Endometrium (tissue), 2 donors: ENCODE data around the gene HEPACAM.

Source experiments
- FAIRE-seq: peaks from 2 replicates; lab custom pipeline; 2012; peaks lifted over from hg19 to GRCh38; lab: Jason Lieb, UNC
- donor health status: control.
- donor health status: control.

The HEPACAM gene

GRCh38 chr11:124943254-124943616, 7.4 kb upstream of the HEPACAM start:
- no peak for FAIRE-seq

DNA sequence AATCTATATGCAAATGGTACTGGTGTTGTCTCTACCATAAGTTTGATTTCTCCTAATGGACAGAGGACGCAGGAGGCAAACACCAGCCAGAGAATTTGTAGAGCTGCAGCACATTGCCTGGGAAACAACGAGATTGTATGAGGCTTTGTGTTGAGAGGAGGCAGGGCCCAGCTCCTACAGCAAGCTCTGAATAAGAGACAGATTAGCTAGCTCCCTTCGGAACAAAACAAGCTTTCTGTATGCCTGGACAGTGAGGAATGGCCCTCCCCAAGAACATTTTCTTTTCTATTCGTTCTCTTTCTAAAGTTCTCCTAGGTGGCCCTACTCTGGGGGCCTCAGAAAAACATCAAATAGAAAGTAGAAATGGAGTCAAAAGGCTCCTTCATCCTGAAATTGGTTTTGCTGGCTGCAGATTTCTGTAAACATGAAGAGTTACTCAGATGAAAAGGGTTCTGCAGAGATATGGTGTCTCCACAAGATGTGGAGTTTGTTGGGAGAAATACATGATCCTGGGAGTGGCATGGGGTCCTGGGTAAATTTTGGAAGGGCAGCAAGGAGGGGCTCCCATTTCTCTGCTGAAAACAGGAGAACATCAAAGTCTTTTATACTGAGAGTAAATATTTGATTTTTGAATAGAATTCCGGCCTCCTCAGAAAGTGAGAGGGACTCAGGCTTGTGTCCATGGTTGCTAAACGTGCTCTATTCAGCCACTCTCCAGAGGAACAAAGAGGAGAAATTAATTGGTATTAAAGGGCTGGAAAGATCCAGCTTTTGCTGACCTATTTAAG, 6.8 kb upstream of the HEPACAM start:
- no peak for FAIRE-seq

- FAIRE-seq: no peak
Measured at GRCh38 chr11:124941703-124942102, 5.9 kb upstream of the HEPACAM start.

GRCh38 chr11:124938970-124939369, 3.1 kb upstream of the HEPACAM start:
- no peak for FAIRE-seq

GRCh38 chr11:124938206-124938765, 2.4 kb upstream of the HEPACAM start:
- no peak for FAIRE-seq

DNA sequence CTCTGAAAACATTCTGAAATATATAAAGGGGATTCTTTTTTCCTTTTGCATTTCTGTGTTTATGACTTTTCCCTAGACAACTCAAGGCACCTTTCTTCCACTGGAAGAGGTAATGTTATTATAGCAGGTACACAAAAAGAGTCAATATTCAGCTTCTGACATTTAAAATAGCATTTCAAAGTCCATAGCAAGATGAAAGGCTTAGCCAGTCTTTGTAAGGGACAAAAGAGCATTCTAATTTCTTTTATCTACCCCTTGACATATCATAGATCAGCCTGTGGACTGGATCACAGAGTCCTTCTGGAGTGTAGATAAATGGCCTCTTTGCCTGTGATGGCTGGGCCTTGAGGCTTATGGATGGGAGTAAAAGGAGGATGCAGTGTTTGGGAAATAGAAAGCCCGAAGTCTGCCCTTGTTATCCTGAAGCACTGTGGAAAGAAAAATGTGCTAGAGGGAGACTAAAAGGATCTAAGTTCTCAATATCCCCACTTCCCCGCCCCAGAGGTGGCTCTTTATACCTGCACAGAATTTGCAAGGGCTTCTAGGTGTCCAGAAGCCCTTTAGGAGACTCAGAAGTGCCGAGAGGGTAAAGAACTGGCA, 1.6 kb upstream of the HEPACAM start:
- no peak for FAIRE-seq

DNA sequence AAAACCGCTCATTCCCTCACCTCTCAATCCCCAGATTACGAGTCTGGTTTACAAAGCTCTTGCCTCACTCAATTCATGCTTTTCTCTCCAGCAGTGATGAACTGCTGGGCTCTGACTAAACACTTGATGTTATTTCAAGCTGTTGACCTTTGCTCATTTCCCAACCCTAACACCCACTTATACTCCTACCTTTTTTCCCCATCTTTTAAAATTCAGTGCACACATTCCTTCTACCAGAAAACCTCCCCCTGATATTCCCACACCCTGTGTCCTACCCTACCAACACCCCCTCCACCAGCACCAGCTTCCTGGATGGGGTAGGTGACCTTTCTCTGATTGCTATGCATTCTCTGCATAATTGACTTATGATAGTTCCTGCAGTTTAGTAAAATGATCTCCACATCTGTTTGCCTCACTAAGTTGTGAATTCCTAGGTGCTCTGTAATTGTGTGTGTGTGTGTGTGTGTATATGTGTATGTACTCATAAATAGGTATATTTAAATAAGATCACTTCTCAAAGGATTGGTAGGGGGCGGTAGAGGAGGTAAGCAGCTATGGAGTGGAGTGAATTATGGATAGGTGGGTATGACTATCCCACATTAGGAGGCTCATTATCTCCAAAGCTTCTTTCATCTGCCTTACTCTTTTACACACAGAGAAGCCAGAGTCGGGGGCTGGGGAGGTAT, 842 bp downstream of the HEPACAM start:
- FAIRE-seq: no peak

- no peak for FAIRE-seq
Measured at GRCh38 chr11:124930799-124931198, 5.0 kb downstream of the HEPACAM start.

DNA sequence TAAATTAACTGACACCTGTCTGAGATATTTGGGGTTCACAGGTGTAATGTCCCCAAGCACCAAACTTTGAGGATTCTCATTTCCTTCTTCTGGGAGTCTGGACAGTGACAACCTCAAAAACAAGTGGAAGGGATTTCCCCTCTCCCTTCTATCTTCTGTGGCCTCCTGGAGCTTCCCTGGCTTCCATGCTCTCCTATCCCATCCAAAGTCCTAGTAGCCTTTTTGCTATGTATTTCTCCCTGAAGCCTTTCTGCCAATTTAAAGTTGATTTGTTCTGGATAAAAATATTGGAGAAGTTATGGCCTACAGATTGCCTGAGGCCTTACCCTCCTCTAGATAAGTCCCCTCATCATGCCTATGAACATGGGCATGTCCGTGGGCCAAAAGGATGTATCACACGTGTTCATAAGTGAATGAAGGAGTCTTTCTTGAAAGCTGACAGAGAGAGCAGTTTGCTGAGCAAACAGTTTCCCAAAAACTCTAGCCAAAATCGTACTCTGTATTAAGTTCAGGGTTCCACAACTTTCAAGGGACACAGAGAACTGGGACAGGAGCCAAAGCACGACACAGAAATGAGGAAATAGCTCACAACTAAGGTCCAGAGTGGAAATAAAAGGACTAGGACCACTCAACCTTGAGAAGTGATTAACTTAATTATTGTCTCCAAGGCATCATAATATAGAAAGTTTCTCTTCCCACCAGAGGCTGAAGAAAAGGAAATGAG, 6.7 kb downstream of the HEPACAM start:
- no peak for FAIRE-seq

- FAIRE-seq: no peak
Measured at GRCh38 chr11:124923296-124923695, 12.6 kb downstream of the HEPACAM start.

DNA sequence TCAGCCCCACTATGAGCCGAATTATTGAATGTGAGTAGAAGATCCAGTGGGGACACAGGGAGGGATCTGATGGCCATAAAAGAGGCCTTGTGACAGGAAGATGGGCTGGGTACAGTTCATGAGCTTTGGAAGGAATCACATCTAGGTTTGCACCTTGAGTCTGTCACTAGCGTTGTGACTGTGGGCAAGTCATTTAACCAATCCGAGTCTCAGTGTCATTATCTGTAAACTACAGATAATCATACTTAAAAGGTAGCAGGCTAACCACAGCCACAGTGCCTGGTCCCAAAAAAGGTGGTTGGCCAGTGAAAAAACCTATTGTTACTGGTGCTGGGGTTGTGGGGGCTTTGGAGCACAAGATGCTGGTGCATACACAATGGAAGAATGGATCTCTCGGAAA, 13.0 kb downstream of the HEPACAM start:
- no peak for FAIRE-seq

GRCh38 chr11:124920870-124921609, 14.8 kb downstream of the HEPACAM start:
- FAIRE-seq: no peak

GRCh38 chr11:124920356-124920755, 15.5 kb downstream of the HEPACAM start:
- FAIRE-seq: no peak

GRCh38 chr11:124919898-124920297, 15.9 kb downstream of the HEPACAM start:
- no peak for FAIRE-seq

- no peak for FAIRE-seq
Measured at GRCh38 chr11:124918950-124919349, 16.9 kb downstream of the HEPACAM start, which contains the start of gene HEPN1. HEPN1 (plus strand) TSS chr11:124919250.

- FAIRE-seq: no peak
Measured at GRCh38 chr11:124917115-124917637, 18.7 kb downstream of the HEPACAM start.

GRCh38 chr11:124916370-124916710, 19.5 kb downstream of the HEPACAM start:
- FAIRE-seq: no peak

DNA sequence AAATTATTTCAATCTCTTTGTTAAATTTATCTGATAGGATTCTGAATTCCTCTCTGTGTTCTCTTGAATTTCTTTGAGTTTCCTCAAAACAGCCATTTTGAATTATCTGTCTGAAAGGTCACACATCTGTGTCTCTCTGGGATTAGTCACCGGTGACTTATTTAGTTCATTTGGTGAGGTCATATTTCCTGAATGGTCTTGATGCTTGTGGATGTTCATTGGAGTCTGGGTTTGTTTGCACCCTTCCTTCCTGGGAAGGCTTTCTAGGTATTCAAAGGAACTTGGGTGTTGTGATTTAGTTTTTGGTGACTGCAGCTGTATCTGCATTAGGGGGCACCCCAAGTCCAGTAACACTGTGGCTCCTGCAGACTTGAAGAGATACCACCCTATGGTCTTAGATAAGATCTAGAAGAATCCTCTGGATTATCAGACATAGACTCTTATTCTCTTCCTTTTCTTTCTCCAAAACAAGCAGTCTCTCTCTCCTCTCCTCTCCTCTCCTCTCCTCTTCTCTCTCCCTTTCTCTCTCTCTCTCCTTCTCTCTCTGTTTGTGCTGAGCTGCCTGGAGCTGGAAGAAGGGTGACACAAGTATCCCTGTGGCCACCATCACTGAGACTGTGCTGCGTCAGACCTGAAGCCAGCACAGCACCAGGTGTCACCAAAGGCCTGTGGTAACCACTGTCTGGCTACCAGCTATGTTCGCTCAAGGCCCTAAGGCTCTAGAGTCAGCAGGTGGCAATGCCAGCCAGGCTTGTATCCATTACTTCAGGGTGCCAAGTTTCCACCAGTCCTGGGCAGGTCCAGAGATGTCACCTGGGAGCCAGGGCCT, 20.1 kb downstream of the HEPACAM start:
- no peak for FAIRE-seq

GRCh38 chr11:124902616-124903015, 33.2 kb downstream of the HEPACAM start:
- no peak for FAIRE-seq

DNA sequence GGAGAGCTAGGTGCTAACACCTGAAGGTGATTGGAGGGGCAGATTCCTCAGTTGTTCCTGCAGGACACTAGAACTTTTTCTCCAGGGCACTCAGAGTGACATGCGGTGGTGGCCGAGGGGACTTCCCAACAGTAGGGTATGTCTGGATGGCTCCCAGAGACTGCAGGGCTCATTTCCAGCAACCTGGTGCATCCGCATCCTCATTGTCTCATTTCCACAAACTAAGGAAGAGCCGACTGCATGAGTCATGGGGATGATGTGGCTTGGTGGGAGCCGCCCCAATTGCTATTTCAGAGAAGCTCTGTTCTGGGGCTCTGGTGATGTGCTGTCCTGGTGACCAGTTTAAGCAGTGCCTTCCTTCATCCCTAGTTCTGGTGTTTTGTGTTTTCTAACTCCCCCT, 35.4 kb downstream of the HEPACAM start:
- no peak for FAIRE-seq
